NCI-H748 (cell line): ENCODE measurements around the gene CYB561.
"Not testable (repeated sequence)": the region's sequence is repeated elsewhere in the genome, so short reads cannot be mapped to it uniquely, and the experiment has no call there.

Source experiments
- DNase-seq: peaks from one replicate; lab custom pipeline; 2025; ENCODE audit not compliant: unreplicated experiment; lab: John Stamatoyannopoulos, UW

CYB561 gene

GRCh38 chr17:63479495-63480184 lies 33.5 kb upstream of the CYB561 start:
- no peak for DNase-seq

GRCh38 chr17:63478814-63479494 lies 32.8 kb upstream of the CYB561 start:
- peak; percentile 77 for DNase-seq

GRCh38 chr17:63477480-63478440 lies 31.7 kb upstream of the CYB561 start:
- no peak for DNase-seq

GRCh38 chr17:63476854-63477479 lies 30.9 kb upstream of the CYB561 start, which contains the start of gene ACE:
TSS of gene ACE (plus strand) at chr17:63477061. CDS start at chr17:63477095, 34 bp downstream.
- DNase-seq: peak; percentile 91

GRCh38 chr17:63476459-63476853 lies 30.4 kb upstream of the CYB561 start:
- DNase-seq: peak; percentile 77

- no peak for DNase-seq
Observed at GRCh38 chr17:63475491-63476412, 29.6 kb upstream of the CYB561 start.

GRCh38 chr17:63474586-63475460 lies 28.7 kb upstream of the CYB561 start:
- DNase-seq: no peak

- no peak for DNase-seq
Observed at GRCh38 chr17:63474174-63474573, 28.1 kb upstream of the CYB561 start.

- not testable (repeated sequence) for DNase-seq
Observed at GRCh38 chr17:63468099-63468498, 22.0 kb upstream of the CYB561 start.

GRCh38 chr17:63464691-63465236 lies 18.7 kb upstream of the CYB561 start:
- no peak for DNase-seq

GRCh38 chr17:63463771-63464170 lies 17.7 kb upstream of the CYB561 start:
- no peak for DNase-seq

GRCh38 chr17:63460018-63460417 lies 13.9 kb upstream of the CYB561 start:
- DNase-seq: no peak

- DNase-seq: no peak
Observed at GRCh38 chr17:63458478-63458877, 12.4 kb upstream of the CYB561 start.

- no peak for DNase-seq
Observed at GRCh38 chr17:63455417-63455816, 9.3 kb upstream of the CYB561 start.

GRCh38 chr17:63454915-63455314 lies 8.8 kb upstream of the CYB561 start:
- DNase-seq: no peak

GRCh38 chr17:63454357-63454756 lies 8.3 kb upstream of the CYB561 start:
- DNase-seq: not testable (repeated sequence)

- no peak for DNase-seq
Observed at GRCh38 chr17:63452962-63453551, 7.0 kb upstream of the CYB561 start.
